ENCODE results near the gene SIRT6. TPM values are rescaled to one million over a fixed set of nuclear protein-coding genes. Genes with fewer than 3 reads are reported as not detected.
"Not testable (repeated sequence)": the region's sequence is repeated elsewhere in the genome, so short reads cannot be mapped to it uniquely, and the experiment has no call there.

The SIRT6 gene
- polyA plus RNA-seq, 1 donor (not counting 4 experiments of a cell fraction or from before 2014, with no cell fraction given): 14.6 TPM

DNA sequence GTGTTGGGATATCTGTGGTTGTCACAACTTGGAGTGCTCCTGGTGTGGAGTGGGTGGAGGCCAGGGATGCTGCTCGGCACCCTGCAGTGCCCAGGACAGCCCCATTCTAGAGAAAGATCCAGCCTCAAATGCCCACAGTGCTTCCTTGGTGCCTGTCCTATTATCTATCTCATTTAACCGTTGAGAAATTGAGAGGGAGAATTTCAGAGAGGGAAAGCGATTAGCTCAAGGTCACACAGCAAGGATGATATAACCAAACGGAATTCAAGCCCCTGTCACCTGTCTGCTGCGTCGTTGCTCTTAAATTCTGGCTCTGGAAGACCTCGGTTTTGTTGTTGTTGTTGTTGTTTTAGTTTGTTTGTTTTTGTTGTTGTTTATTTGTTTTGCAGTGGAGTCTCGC lies 13.6 kb upstream of the SIRT6 start:
- H3K27ac ChIP-seq (ENCODE audit: control insufficient read depth, insufficient read depth, low read length): no peak overlapping the region
- FAIRE-seq (no peak), DNase-seq (ENCODE audit: low read depth, low spot score) (no peak)
- TF ChIP-seq EZH2 (IDR thresholded peaks at IDR 0.05; ENCODE audit: low read length) (no peak), CTCF (optimal IDR thresholded peaks at IDR 0.05 in 1 of 3, IDR thresholded peaks at IDR 0.05 in 1 of 3, conservative IDR thresholded peaks at IDR 0.05 in 1 of 3; ENCODE audit: extremely low read depth in 1 of 3, insufficient read depth in 2 of 3, low read length in 3 of 3) (no peak)
- no peaks in the 10 kb centered on the region for H3K79me2 ChIP-seq (ENCODE audit: control insufficient read depth, insufficient read depth, low read length)
- no peak overlapping the region for H3K4me3 ChIP-seq (ENCODE audit: control insufficient read depth in 2 of 3, extremely low read depth in 1 of 3, insufficient read depth in 2 of 3, low read depth in 1 of 3, low read length in 3 of 3)
- no peak overlapping the region for H2AFZ ChIP-seq (ENCODE audit: control insufficient read depth, low read length)
- H3K9ac ChIP-seq (ENCODE audit: control insufficient read depth, extremely low read depth, insufficient read depth, low read length): no peak overlapping the region
- H3K27me3 ChIP-seq (ENCODE audit: control insufficient read depth, extremely low read depth, insufficient read depth, low read length): peaks cover 21% of the 10 kb centered on the region
- H4K20me1 ChIP-seq (ENCODE audit: control insufficient read depth, extremely low read depth, insufficient read depth, low read length): no peaks in the 10 kb centered on the region
- H3K36me3 ChIP-seq (ENCODE audit: control insufficient read depth in 2 of 2, extremely low read depth in 1 of 2, insufficient read depth in 2 of 2, low read length in 2 of 2): no peaks in the 10 kb centered on the region
- H3K4me2 ChIP-seq (ENCODE audit: control insufficient read depth, extremely low read depth, insufficient read depth, low read depth, low read length): no peak overlapping the region
- H3K9me1 ChIP-seq (ENCODE audit: control insufficient read depth, extremely low read depth, insufficient read depth, low read length): no peaks in the 10 kb centered on the region
- dilution Hi-C loops (cut with MboI; ENCODE audit: extremely low pct_ligation_motif_present, low sequenced_read_pairs): no loop called here
- no peaks in the 10 kb centered on the region for H3K4me1 ChIP-seq (ENCODE audit: control insufficient read depth, extremely low read depth, insufficient read depth, low read length)
- no peaks in the 10 kb centered on the region for H3K9me3 ChIP-seq (ENCODE audit: control insufficient read depth, low read depth, low read length)

DNA sequence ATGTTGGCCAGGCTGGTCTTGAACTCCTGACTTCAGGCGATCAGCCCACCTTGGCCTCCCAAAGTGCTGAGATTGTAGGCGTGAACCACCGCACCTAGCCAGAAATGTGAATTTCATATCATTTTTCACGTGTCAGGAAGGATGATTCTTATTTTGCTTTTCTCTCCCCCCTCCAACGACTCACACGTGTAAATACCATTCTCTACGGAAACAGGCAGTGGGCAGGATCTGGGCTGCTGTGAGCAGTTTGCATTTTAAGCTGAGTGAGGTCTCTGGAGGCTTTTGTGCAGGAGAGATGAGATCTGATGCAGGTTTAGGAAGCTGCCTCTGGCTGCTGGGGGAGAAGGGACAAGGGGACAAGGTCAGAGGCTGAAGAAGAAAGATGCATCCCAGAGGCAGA lies 12.0 kb upstream of the SIRT6 start:
- no peaks in the 10 kb centered on the region for H4K20me1 ChIP-seq (ENCODE audit: control insufficient read depth, extremely low read depth, insufficient read depth, low read length)
- no peak for DNase-seq (ENCODE audit: low read depth, low spot score)
- no peak overlapping the region for H3K4me3 ChIP-seq (ENCODE audit: control insufficient read depth in 2 of 3, extremely low read depth in 1 of 3, insufficient read depth in 2 of 3, low read depth in 1 of 3, low read length in 3 of 3)
- no peak for FAIRE-seq
- no peaks in the 10 kb centered on the region for H3K9me3 ChIP-seq (ENCODE audit: control insufficient read depth, low read depth, low read length)
- no peaks in the 10 kb centered on the region for H3K9me1 ChIP-seq (ENCODE audit: control insufficient read depth, extremely low read depth, insufficient read depth, low read length)
- dilution Hi-C loops (cut with MboI; ENCODE audit: extremely low pct_ligation_motif_present, low sequenced_read_pairs): no loop called here
- TF ChIP-seq EZH2 (IDR thresholded peaks at IDR 0.05; ENCODE audit: low read length): no peak
- no peak for TF ChIP-seq CTCF (optimal IDR thresholded peaks at IDR 0.05 in 1 of 3, IDR thresholded peaks at IDR 0.05 in 1 of 3, conservative IDR thresholded peaks at IDR 0.05 in 1 of 3; ENCODE audit: extremely low read depth in 1 of 3, insufficient read depth in 2 of 3, low read length in 3 of 3)
- H3K27ac ChIP-seq (ENCODE audit: control insufficient read depth, insufficient read depth, low read length): no peak overlapping the region
- H3K9ac ChIP-seq (ENCODE audit: control insufficient read depth, extremely low read depth, insufficient read depth, low read length): no peak overlapping the region
- H2AFZ ChIP-seq (ENCODE audit: control insufficient read depth, low read length): no peak overlapping the region
- H3K4me1 ChIP-seq (ENCODE audit: control insufficient read depth, extremely low read depth, insufficient read depth, low read length): no peaks in the 10 kb centered on the region
- no peaks in the 10 kb centered on the region for H3K36me3 ChIP-seq (ENCODE audit: control insufficient read depth in 2 of 2, extremely low read depth in 1 of 2, insufficient read depth in 2 of 2, low read length in 2 of 2)
- H3K27me3 ChIP-seq (ENCODE audit: control insufficient read depth, extremely low read depth, insufficient read depth, low read length): peaks cover 16% of the 10 kb centered on the region
- H3K4me2 ChIP-seq (ENCODE audit: control insufficient read depth, extremely low read depth, insufficient read depth, low read depth, low read length): no peak overlapping the region
- H3K79me2 ChIP-seq (ENCODE audit: control insufficient read depth, insufficient read depth, low read length): no peaks in the 10 kb centered on the region

DNA sequence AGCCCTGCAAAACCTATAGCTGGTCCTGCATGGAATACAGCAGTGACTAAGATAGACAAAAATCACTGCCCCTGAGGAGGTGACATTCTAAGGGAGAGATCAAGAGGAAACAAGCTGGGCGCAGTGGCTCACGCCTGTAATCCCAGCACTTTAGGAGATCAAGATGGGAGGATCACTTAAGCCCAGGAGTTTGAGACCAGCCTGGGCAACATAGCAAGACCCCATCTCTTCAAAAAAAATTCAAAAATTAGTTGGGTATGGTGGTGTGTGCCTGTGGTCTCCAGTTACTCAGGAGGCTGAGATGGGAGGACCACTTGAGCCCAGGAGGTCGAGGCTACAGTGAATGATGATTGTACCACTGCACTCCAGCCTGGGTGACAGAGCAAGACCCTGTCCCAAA lies 10.2 kb upstream of the SIRT6 start:
- H3K4me1 ChIP-seq (ENCODE audit: control insufficient read depth, extremely low read depth, insufficient read depth, low read length); FAIRE-seq; H2AFZ ChIP-seq (ENCODE audit: control insufficient read depth, low read length); H3K36me3 ChIP-seq (ENCODE audit: control insufficient read depth in 2 of 2, extremely low read depth in 1 of 2, insufficient read depth in 2 of 2, low read length in 2 of 2); H3K4me2 ChIP-seq (ENCODE audit: control insufficient read depth, extremely low read depth, insufficient read depth, low read depth, low read length); H3K27ac ChIP-seq (ENCODE audit: control insufficient read depth, insufficient read depth, low read length); dilution Hi-C loops (cut with MboI; ENCODE audit: extremely low pct_ligation_motif_present, low sequenced_read_pairs); H3K9ac ChIP-seq (ENCODE audit: control insufficient read depth, extremely low read depth, insufficient read depth, low read length); H3K9me3 ChIP-seq (ENCODE audit: control insufficient read depth, low read depth, low read length); H4K20me1 ChIP-seq (ENCODE audit: control insufficient read depth, extremely low read depth, insufficient read depth, low read length); H3K79me2 ChIP-seq (ENCODE audit: control insufficient read depth, insufficient read depth, low read length); DNase-seq (ENCODE audit: low read depth, low spot score); H3K4me3 ChIP-seq (ENCODE audit: control insufficient read depth in 2 of 3, extremely low read depth in 1 of 3, insufficient read depth in 2 of 3, low read depth in 1 of 3, low read length in 3 of 3); H3K9me1 ChIP-seq (ENCODE audit: control insufficient read depth, extremely low read depth, insufficient read depth, low read length): not testable (repeated sequence)
- peaks cover 10% of the 10 kb centered on the region for H3K27me3 ChIP-seq (ENCODE audit: control insufficient read depth, extremely low read depth, insufficient read depth, low read length)

Data from keratinocyte (primary cell).